ENCODE results near the gene LRRC8E. TPM values are rescaled to one million over a fixed set of nuclear protein-coding genes. Genes with fewer than 3 reads are reported as not detected.

Gene LRRC8E
- 4.3 TPM for total RNA-seq

DNA sequence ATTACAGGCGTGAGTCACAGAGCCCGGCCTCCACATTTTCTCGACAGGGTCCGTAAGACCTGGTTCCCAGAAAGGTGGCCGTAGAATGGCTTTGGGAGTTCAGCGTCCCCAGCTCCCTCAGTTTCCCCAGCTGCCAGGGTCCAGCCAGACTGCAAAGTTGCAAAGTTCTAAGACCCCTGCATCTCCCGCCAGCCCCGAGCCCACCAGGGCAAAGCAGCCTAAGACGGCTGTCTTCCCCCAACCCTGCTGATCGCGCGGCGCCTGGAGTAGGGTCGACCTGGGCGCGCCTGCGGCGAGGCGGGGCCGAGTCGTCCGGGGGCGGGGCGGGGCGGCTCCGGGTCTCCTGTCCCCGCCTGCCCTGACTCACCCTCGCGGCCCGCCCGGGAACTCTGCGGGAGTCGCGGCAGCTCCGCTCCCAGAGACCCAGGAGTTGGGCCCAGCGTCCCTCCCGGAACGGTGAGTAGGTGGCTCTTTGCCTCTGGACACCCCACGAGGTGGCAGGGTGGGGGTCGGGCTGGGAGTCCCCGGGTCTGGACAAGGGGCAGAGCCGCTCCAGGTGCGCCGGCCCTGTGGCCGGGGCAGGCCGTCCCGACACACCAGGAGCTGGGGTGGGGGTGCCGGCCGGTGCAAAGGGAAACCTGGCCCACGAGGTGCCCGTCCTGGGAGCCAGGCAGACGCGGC, at the start of gene LRRC8E:
LRRC8E (plus strand) TSS at position 366 of the 681 bp plus-strand sequence. CDS start 7,094 bp downstream, outside the sequence.
- DNase-seq (ENCODE audit: low spot score): peak; percentile 55
- peak; percentile 94 for ATAC-seq

DNA sequence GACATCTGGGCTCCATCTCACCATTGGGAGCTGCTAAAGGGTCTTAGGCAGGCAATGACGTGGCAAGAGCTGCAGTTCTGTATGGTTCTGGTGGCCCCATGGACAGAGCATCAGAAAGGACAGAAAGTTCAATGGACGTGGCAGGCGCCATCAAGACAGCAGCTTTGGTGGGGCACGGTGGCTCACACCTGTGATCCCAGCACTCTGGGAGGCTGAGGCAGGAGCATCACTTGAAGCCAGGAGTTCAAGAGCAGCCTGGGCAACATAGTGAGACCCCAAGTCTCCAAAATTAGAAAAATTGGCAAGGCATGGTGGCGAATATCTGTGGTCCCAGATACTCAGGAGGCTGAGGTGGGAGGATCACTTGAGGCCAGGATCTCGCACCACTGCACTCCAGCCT, 48.8 kb upstream of the LRRC8E start:
- DNase-seq (ENCODE audit: low spot score) (no peak), ATAC-seq (no peak)

- DNase-seq (ENCODE audit: low spot score): no peak
- no peak for ATAC-seq
Measured at GRCh38 chr19:7840629-7841028, 47.7 kb upstream of the LRRC8E start.

GRCh38 chr19:7841751-7842660, 46.3 kb upstream of the LRRC8E start:
- DNase-seq (ENCODE audit: low spot score): no peak
- ATAC-seq: no peak

- ATAC-seq (no peak), DNase-seq (ENCODE audit: low spot score) (no peak)
Measured at GRCh38 chr19:7842661-7843294, 45.5 kb upstream of the LRRC8E start.

GRCh38 chr19:7843521-7843920, 44.8 kb upstream of the LRRC8E start:
- DNase-seq (ENCODE audit: low spot score): no peak
- ATAC-seq: no peak

GRCh38 chr19:7844405-7844804, 43.9 kb upstream of the LRRC8E start:
- DNase-seq (ENCODE audit: low spot score): no peak
- no peak for ATAC-seq

GRCh38 chr19:7844951-7845350, 43.4 kb upstream of the LRRC8E start:
- no peak for DNase-seq (ENCODE audit: low spot score)
- no peak for ATAC-seq

DNA sequence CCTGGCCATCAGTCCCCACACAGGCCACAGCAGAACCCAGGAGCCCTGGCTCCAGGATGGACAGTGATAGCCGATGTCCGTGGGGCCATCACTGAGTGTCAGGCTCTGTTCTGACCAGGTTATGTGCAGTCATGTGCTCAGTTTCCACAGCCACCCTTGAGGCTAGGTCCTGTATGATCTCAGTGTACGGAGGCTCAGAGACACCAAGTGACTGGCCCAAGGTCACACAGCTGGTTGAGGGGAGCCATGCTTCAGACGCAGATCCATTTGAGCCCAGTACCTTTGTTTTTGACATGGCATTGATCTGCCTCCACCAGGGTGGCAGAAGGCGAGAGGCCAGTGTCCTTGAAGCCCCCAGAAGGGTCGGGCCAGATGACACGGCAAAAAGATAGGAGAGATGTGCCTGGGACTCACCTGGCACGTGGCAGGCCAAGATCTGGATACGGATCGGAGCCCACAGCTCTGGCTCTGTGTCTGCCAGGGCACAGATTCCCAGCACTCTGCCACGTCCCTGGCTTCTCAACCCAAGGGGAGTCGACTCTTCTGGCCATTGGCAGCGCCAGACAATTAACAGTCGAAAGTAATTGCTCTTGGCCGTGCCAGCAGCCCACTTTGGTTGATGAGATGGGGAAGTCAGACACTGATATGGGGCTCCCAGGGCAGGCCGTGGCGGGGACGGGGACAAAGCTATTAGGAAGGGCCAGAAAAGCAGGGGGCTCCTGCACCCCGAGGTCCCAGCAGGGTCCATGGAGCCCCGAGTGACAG, 42.7 kb upstream of the LRRC8E start:
- ATAC-seq (no peak), DNase-seq (ENCODE audit: low spot score) (no peak)

GRCh38 chr19:7846155-7846646, 42.1 kb upstream of the LRRC8E start:
- ATAC-seq (no peak), DNase-seq (ENCODE audit: low spot score) (peak; percentile 44)

DNA sequence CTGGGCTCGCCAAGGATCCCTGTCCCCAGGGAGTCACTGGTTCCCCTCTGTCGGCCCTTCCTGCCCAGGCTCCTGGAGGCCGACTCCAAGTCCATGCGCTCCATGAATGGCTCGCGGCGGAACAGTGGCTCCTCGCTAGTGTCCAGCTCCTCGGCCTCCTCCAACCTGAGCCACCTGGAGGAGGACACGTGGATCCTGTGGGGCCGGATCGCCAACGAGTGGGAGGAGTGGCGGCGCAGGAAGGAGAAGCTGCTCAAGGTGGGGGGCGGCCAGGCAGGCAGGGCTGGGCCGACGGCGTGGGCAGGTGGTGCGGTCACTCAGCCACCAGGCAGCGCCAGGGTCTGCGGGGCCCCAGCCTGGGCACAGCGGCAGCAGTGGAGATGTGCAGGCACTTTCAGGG, 40.6 kb upstream of the LRRC8E start:
- ATAC-seq (no peak), DNase-seq (ENCODE audit: low spot score) (no peak)

DNA sequence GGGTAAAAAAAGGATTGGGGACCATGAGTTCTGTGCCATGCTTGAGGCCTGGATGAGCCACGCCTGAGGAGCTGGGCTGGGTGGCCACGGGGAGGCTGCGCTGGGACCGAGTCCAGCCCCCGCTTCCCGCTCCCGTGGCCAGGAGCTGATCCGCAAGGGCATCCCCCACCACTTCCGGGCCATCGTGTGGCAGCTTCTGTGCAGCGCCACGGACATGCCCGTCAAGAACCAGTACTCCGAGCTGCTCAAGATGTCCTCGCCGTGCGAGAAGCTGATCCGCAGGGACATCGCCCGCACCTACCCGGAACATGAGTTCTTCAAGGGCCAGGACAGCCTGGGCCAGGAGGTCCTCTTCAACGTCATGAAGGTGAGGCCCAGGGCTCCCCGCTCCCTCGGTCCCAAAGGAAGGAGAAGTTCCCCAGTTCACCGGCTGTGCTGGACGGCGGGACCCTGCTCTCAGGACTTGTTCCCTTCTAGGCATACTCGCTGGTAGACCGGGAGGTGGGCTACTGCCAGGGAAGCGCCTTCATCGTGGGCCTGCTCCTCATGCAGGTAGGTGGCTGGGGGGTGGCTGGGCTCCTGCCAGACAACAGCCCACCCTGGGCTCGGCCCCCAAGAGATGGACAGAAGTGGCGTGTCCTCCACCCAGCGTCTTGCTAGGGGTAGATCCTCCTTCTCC, 39.4 kb upstream of the LRRC8E start:
- DNase-seq (ENCODE audit: low spot score) (no peak), ATAC-seq (no peak)

DNA sequence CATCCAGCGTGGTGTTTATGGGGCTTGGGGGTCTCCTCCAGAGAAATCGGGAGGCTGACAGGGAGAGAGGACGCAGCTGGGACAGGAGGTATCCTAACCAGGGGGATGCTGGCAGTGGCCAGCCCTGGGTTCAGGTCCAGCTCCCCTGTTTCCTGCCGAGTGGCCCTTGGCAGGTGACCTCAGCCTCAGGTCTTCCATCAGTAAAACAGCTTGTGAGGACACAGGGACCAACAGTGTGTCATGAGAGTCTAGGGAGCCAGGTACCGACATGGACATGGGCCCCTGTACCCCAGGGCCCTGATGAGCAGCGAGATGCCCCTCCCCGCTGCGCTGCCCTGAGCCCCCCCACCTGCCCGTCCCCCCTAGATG, 38.7 kb upstream of the LRRC8E start:
- ATAC-seq: no peak
- no peak for DNase-seq (ENCODE audit: low spot score)

GRCh38 chr19:7850000-7850813, 38.1 kb upstream of the LRRC8E start:
- DNase-seq (ENCODE audit: low spot score): no peak
- ATAC-seq: no peak

- ATAC-seq (no peak), DNase-seq (ENCODE audit: low spot score) (no peak)
Measured at GRCh38 chr19:7850945-7851622, 37.2 kb upstream of the LRRC8E start.

GRCh38 chr19:7851623-7852500, 36.4 kb upstream of the LRRC8E start:
- no peak for DNase-seq (ENCODE audit: low spot score)

GRCh38 chr19:7852851-7853769, 35.2 kb upstream of the LRRC8E start:
- ATAC-seq (peak; percentile 97), DNase-seq (ENCODE audit: low spot score) (peak; percentile 96)

More at GRCh38 chr19:7851623-7852500, 36.4 kb upstream of the LRRC8E start:
- no peak for ATAC-seq
